Nephron (organoid): ENCODE data around the gene RACGAP1.

ENCODE experiments used
- H3K27ac Mint-ChIP-seq, 3 experiments: 2 replicates each; pipeline ENCODE4 v1.8.0; 2020; ENCODE audit warnings: mixed read lengths in 3 of 3, mild to moderate bottlenecking in 2 of 3, moderate library complexity in 1 of 3
- H3K27me3 Mint-ChIP-seq: 2 replicates; pipeline ENCODE4 v1.8.0; 2021; ENCODE audit warnings: low read depth, mild to moderate bottlenecking, moderate library complexity, mixed read lengths
- H3K36me3 Mint-ChIP-seq: 2 replicates; pipeline ENCODE4 v1.8.0; 2020; ENCODE audit warnings: low read depth, mixed read lengths
- H3K4me1 Mint-ChIP-seq: 2 replicates; pipeline ENCODE4 v1.8.0; 2020; ENCODE audit warnings: mixed read lengths
- H3K4me3 Mint-ChIP-seq, 3 experiments: 2 replicates each; pipeline ENCODE4 v1.8.0; 2020; ENCODE audit warnings: mild to moderate bottlenecking in 3 of 3, mixed read lengths in 3 of 3, moderate library complexity in 2 of 3
- H3K9me3 Mint-ChIP-seq: 2 replicates; pipeline ENCODE4 v1.8.0; 2020; ENCODE audit warnings: mixed read lengths
- TF ChIP-seq, protein P1 (sequence below), 3 experiments: fragments of 200-600 bp; sonication (generic); IDR thresholded peaks; one replicate each; pipeline ENCODE4 v1.5.0; 2021; ENCODE audit warnings: antibody characterized with exemption in 3 of 3; ENCODE audit not compliant: unreplicated experiment in 3 of 3

The RACGAP1 gene

DNA sequence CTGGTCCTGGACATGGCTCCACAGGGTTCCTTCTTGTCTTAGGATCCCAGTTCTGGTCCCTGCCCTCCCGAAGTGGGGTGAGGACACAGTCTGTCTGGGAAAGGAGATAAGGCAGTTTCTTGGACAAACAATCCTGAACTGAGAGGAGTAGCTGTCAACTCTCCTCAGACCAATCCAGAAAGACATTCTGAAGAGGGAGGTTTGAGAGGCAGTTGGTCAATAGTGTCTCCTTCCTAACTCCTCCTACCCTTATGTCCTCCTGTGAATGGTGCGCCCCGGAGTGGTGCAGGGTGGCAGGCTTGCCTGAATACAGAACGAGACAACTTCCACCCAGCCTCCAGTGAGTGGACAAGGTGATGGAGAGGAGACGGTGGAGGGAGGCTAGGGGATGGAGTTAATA is 16.7 kb upstream of the RACGAP1 start:
- peaks cover 27% of the 10 kb centered on the region for H3K4me1 Mint-ChIP-seq
- H3K27me3 Mint-ChIP-seq = peaks cover 17% of the 10 kb centered on the region
- no peaks in the 10 kb centered on the region for H3K36me3 Mint-ChIP-seq
- no peak overlapping the region for H3K27ac Mint-ChIP-seq
- TF ChIP-seq, protein P1, sequence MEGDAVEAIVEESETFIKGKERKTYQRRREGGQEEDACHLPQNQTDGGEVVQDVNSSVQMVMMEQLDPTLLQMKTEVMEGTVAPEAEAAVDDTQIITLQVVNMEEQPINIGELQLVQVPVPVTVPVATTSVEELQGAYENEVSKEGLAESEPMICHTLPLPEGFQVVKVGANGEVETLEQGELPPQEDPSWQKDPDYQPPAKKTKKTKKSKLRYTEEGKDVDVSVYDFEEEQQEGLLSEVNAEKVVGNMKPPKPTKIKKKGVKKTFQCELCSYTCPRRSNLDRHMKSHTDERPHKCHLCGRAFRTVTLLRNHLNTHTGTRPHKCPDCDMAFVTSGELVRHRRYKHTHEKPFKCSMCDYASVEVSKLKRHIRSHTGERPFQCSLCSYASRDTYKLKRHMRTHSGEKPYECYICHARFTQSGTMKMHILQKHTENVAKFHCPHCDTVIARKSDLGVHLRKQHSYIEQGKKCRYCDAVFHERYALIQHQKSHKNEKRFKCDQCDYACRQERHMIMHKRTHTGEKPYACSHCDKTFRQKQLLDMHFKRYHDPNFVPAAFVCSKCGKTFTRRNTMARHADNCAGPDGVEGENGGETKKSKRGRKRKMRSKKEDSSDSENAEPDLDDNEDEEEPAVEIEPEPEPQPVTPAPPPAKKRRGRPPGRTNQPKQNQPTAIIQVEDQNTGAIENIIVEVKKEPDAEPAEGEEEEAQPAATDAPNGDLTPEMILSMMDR (IDR thresholded peaks at IDR 0.05; ENCODE audit: unreplicated experiment in 3 of 3) = no peak
- H3K9me3 Mint-ChIP-seq = no peaks in the 10 kb centered on the region
- H3K4me3 Mint-ChIP-seq = no peak overlapping the region

DNA sequence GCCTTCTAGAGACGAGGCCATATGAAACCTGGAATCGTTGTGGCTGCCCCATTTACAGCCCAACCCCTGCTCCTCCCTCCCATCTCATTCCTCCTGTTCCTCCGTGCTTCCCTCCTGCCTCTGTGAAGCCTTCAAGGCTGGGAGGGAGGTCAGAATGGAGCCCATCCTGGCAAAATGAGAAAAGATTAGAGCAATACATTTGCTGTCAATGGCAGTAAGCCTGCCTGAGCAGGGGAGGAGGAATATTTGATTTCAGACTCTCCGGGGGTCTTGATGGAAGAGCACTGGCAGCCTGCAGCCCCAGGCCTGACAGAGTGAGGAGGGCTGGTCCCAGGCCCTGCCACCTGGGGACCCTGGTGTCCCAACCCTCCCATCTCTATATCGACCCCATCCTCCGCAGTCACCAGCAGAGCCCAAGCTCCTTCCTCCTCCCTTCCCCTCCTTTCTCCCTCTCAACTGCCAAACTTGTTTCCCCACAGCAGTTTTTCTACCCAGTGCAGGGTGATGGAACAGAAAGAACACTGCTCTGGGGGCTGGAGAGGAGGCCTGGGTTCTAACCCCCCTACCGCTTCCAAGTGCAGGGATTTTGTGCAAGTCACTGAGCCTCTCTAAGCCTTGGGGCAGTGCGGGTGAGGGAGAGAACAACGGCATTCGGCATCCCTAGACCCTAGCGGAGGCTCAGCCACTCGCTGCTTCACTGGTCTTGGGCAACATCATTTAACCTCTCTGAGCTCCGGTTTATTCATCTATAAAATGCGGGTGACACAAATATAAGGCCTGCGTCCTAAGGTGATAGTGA is 16.0 kb upstream of the RACGAP1 start:
- H3K9me3 Mint-ChIP-seq = no peaks in the 10 kb centered on the region
- no peaks in the 10 kb centered on the region for H3K36me3 Mint-ChIP-seq
- H3K27me3 Mint-ChIP-seq = peaks cover 20% of the 10 kb centered on the region
- H3K4me1 Mint-ChIP-seq = peaks cover 27% of the 10 kb centered on the region
- H3K4me3 Mint-ChIP-seq = peak overlapping the region in 1 of 3 experiments; percentile 38
- TF ChIP-seq, protein P1 (IDR thresholded peaks at IDR 0.05; ENCODE audit: unreplicated experiment in 3 of 3) = no peak
- H3K27ac Mint-ChIP-seq = peak overlapping the region in 2 of 3 experiments; percentile 46 to 86

DNA sequence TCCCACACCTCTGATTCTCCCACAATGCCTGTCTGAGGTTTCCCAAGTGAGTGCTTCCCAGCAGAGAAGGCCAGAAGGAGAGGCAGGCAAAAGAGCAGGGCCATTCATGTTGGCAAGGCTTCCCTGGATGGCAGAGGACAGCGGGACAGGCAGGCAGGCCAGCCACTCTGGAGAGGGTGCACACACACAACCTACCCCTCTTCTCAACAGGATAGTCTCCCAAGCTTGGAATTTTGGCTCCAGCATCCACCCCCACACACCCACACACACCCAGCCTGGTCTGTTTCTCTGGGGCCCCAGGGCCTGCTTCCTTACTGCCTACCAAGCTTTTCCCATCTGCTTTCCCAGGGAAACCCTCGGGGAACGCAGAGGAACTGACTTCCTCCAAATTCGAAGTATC is 15.4 kb upstream of the RACGAP1 start:
- TF ChIP-seq, protein P1 (IDR thresholded peaks at IDR 0.05; ENCODE audit: unreplicated experiment in 3 of 3) = no peak
- no peaks in the 10 kb centered on the region for H3K9me3 Mint-ChIP-seq
- peak overlapping the region in 1 of 3 experiments; percentile 38 for H3K4me3 Mint-ChIP-seq
- H3K27me3 Mint-ChIP-seq = peaks cover 21% of the 10 kb centered on the region
- peaks cover 27% of the 10 kb centered on the region for H3K4me1 Mint-ChIP-seq
- H3K27ac Mint-ChIP-seq = peak overlapping the region in 2 of 3 experiments; percentile 46 to 86
- H3K36me3 Mint-ChIP-seq = no peaks in the 10 kb centered on the region

DNA sequence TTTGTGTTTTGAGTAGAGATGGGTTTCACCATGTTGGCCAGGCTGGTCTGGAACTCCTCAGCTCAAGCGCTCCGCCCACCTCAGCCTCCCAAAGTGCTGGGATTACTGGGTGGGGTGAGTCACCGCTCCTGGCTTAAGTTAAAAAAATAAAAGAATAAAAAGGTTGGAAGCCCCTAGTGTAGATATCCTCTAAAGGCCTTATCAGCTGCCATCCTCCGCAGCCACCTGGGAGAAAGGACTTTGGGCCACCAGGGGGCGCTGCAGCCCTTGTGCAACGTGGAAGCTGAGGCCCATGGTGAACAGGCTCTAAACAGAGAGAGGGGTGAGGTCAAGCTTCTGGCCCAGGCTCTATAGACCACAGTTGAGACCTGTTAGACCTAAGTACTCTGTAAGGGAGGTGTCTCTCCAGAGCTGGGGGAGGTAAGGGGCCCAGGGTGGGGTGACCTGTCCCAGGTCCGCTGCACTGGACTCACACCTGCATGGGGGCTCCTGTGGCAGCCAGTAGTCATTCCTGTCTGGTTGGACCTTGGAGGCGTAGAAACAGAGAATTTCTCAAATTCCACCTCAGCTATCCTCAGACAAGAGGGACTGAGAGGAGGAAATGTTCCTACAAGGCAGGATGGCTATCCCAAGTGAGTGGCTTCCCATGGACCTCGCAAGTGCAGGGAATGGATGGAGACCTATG is 14.0 kb upstream of the RACGAP1 start:
- Mint-ChIP-seq H3K36me3 (no peaks in the 10 kb centered on the region), H3K4me3 (no peak overlapping the region), H3K9me3 (no peaks in the 10 kb centered on the region), H3K27ac (peak overlapping the region in 2 of 3 experiments; percentile 46 to 86), H3K27me3 (peaks cover 27% of the 10 kb centered on the region), H3K4me1 (peaks cover 27% of the 10 kb centered on the region)
- TF ChIP-seq, protein P1 (IDR thresholded peaks at IDR 0.05; ENCODE audit: unreplicated experiment in 3 of 3) = peak; percentile 76 to 81 (median 80)

DNA sequence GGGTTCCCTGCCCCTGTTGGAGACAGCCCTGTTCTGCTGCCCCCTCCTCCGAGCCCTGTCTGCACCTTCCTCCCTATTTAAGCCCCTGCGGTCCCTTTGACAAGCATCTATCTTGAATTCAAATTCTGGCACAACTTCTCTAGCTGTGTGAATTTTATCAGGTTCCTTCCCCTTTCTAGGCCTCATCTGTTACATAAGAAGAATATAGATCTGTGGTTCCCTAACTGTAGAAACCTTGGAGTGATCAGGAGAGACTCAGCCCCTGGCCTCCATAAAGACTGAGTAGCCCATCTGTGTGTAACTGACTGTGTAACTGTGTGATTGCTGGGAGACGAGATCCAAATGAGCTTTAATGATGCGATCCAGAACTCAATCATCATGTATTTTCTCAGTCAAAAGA is 13.0 kb upstream of the RACGAP1 start:
- TF ChIP-seq, protein P1 (IDR thresholded peaks at IDR 0.05; ENCODE audit: unreplicated experiment in 3 of 3) = no peak
- H3K27me3 Mint-ChIP-seq = peaks cover 30% of the 10 kb centered on the region
- no peaks in the 10 kb centered on the region for H3K9me3 Mint-ChIP-seq
- peak overlapping the region in 1 of 3 experiments; percentile 6 for H3K27ac Mint-ChIP-seq
- peaks cover 27% of the 10 kb centered on the region for H3K4me1 Mint-ChIP-seq
- H3K4me3 Mint-ChIP-seq = no peak overlapping the region
- H3K36me3 Mint-ChIP-seq = no peaks in the 10 kb centered on the region
